Mesenteric fat pad (tissue), 1 donor: Measurements from ENCODE around the gene FANCG. TPM values are rescaled to one million over a fixed set of nuclear protein-coding genes. Genes with fewer than 3 reads are reported as not detected.
A peak's percentile ranks its signal among the peaks of the same experiment; 100 is the strongest.

Experiments
- DNase-seq: peaks from one replicate; pipeline ENCODE4 v3.0.0-alpha.2; 2020; ENCODE audit warnings: low spot score
- long read RNA-seq: library from polyadenylated mRNA; unstranded; transcript quantifications from one replicate; pipeline ENCODE4 v2.0.0, GENCODE V29; 2020
- total RNA-seq: library from RNA; stranded (reverse); fragmentation: NEBNext Ultra II Directional; extraction: Animal tissue kit (Norgen Biotek cat#: 25700); gene quantifications from one replicate; pipeline ENCODE4 v1.2.1, GENCODE V29; 2021
- donor health status: DM: yes; HTN: yes; CAD: no.

FANCG gene
- total RNA-seq, result 11.3 TPM
- long read RNA-seq, transcript FANCG-201 (14 exons, 2,631 nt), result major isoform, 14 of 39 reads
- long read RNA-seq, partial matches to known transcripts, result 4 of 39 reads
- long read RNA-seq, other reads (novel, unspliced or antisense), result 21 of 39 reads

DNA sequence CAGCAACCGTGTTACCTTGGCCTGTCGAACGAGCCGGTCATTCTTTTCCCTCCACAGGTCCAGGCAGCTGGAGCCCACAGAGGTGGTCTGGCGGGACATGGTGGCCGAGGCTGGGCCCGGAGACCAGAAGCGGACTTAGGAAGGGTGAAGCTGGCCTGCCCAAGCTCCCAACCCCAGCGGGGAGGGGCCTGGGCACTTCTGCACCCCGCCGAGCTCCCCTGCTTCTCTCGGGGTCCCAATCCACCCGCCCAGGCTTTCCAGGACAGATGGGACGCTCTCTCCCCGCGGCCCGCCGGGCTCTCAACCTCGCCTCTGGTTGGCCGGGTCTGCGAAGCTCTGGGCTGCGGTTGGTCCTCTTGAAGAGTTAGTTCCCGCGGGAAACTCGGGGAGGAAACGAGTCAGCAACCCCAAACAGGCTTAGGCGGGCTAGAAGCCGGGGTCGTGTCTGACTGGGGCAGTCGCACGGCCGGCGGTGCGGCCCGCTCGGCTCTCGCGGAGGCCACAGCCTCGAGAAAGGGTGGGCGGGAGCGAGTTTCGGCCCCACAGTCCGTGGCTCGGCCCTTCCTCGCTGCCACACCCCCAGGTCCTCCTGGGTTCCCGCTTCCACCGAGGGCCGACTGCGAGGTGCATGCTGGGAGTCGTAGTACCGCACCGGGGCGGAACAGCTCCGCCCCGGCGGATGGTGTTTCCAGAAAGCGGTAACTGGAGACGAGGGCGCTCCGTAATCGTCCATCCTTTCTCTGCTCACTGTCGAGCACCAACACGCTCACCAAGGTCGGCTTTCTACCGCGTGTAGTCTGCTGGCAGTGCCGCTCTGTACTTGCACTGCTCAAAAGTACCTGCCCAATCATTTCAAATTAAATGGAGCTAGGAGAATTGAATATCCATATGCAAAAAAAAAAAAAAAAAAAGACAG, at the start of gene FANCG:
FANCG (minus strand) TSS at position 517 of the 916 bp plus-strand sequence; CDS start at position 99, 418 bp downstream.
- peak; percentile 96 for DNase-seq

DNA sequence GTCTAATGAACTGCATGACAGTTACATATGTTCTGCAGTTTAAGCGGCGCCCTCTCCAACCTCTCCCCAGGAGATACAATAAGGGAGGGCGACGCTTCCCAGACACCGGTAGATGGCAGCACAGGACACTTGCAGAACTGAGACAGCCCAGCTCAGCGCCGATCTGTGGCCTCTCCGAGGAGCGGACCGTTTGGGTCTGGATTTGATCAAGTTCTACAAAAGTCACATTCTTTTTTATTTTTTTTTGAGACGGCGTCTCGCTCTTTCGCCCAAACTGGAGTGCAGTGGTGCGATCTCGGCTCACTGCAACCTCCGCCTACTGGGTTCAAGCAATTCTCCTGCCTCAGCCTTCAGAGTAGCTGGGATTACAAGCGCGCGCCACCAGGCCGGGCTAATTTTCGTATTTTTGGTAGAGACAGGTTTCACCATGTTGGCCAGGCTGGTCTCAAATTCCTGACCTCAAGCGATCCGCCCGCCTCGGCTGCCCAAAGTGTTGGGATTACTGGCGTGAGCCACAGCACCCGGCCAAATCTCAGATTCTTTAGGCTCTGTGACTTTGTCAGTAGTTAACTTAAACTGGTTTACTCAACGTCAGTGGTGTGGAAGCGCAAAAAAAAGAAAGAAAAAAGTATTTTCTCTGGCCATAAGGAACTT, 37.3 kb upstream of the FANCG start:
- peak; percentile 95 for DNase-seq

DNA sequence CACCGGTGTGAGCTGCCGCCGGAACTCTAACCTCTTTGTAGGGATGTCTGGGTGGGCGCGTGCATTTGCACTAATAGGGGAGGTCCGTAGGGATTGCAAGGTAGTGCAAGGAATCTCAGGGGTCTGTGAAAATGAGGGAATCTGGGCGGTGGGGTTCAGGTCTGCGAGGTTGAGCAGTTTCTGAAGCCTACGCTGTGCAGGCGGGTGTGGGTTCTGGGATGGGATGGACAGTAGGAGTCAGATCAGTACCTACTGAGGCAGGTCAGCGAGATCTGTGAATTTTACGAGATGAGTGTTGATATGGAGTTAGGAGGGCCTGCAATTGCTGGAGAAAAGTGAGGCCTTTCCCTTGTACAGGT, 36.8 kb upstream of the FANCG start:
- no peak for DNase-seq

DNA sequence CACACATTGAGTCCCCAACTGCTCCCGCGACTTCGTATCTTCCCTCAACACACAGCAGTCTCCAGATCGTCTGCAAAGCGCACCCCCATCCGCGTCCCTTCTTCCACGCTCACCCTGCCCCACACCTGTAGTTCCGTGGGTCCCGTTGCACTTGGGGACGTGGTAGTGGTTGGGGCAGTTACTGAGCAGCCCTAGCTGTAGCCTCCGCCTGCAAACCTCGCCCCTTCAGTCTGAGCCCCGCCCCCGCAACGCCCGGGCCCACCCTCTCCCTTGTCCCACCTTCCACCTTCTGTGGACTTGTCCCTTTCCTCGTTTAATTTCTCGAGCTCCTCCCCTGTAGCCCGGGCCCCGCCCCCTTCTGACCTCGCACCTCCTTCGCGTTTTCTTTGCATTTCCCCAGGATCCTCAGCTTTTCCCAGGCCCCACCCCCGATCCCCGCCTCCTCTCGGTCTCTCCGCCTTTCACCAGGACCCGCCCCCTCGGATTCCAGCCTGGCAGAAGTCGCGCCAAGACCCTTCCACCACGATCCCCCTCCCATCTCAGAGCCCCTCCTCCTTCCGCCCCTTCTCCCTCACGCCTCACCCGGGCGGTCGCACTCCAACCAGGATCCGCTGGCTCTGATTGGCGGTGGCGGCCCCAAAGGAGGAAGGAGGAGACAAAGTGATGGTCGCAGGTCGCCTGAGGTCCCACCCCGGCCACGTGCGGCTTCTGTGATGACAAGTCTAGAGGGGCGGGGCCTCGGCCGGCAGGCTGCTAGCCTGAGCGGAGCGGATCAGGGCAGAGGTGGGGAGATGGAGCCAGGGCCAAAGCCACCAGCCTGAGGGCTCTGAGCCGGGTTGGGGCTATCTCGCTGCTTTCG, 36.2 kb upstream of the FANCG start, which contains the start of gene ATOSB:
ATOSB (minus strand) TSS at position 183 of the 859 bp plus-strand sequence. CDS start 7,588 bp downstream, outside the sequence.
- peak; percentile 98 for DNase-seq

DNA sequence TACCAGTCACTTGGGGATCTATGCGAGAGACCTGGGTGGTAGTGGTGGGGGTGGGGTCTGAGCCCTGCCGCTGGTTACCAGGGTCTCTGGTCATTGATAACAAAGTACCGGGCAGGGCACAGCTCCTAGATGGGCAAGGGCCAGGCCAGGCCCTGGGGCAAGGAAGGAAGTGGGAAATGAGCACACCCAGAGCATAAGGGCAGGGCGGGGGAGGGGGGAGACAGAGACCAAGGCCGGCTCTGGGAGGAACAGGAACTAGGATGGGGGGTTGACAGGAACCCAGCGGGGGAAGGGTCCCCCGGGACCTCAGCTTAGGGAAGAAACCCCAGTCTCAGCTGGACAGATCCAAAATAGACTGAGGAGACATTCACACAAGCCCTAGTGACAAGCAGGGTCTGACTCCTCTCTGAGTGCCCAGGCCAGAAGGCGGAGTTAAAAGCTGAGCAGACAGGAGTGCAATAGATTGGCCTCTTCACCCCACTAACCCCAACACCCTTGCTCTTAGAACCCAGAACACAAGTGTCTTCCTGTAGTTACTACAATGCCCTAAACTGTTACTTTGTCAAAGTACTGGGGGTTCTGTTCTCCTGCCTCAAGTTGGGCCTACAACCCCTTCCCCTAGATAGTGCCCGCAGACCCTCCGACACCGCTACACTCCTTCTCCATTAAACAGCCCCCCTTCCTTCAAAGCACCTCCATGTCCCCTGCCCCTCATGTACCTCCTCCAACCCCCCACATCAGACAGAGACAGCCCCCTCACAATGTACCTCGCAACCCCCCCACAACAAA, 35.3 kb upstream of the FANCG start:
- no peak for DNase-seq

DNA sequence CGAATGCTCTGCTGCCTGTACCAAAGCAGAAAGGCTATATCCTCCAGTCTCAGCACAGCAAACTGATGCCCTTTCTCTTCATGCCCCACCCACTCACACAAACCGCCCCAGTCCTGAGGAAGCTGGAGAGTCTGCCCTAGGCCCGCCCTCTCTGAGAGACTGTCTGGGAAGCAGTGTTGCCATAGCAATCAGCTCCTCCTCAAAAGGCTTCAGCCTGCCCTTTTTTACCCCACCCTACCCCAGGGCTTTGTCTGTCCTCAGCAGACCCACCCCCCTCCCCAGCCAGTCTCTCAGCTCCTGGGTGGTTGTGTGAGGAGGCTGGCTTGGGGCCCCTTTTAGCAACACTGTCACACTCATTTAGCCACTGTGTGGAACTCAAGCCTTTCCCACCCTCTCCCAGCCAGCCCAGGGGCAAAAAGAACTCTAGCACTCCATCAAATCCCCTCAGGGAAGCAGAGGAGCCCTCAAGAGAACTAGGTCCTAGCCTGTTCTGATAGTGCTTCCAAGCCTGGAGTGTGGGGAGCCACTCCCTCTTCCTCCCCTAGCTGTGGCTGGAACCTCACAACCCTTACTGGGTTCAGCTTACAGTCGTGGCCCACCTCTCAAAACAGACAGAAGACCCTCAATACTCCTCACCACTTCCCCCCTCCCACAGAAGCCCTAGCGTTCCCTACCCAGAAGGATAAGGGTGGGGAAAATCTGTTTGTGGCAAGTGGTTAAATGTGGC, 34.5 kb upstream of the FANCG start:
- peak; percentile 91 for DNase-seq

DNA sequence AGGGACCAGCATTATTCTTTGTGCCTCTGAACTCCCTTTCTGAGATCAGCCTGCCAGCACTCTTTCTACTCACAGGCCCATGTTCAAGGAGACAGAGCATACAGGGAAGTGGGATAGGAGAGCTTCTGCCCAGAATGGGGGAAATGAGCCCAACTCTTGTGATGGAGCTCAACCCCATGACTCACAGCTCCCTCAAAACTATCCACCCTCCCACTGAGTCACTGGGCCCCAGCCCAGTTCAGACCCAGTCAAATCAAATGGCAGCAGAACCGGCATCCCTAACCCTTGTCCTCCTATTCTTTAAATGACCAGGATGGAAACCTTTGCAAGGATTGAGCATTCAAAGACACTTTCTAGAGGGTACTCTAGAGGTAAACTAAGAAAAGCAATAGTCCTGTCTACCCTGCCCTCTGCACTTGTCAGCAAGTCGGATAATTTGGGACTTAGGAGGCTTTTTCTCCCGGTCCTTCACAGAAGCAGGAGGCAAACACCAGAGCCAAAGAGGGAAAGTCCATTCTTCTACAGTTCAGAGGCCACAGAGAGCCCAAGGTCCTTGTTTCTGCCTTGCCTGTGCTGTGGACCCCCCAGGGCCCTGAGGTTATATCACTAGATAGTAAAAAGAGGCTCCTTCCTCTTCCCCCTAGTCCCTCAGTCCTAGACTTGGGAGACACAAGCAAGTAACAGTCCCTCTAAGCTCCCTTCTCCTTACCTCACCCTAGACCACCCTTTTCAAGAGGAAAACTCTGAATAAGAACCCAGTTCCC, 32.7 kb upstream of the FANCG start:
- peak; percentile 62 for DNase-seq

DNA sequence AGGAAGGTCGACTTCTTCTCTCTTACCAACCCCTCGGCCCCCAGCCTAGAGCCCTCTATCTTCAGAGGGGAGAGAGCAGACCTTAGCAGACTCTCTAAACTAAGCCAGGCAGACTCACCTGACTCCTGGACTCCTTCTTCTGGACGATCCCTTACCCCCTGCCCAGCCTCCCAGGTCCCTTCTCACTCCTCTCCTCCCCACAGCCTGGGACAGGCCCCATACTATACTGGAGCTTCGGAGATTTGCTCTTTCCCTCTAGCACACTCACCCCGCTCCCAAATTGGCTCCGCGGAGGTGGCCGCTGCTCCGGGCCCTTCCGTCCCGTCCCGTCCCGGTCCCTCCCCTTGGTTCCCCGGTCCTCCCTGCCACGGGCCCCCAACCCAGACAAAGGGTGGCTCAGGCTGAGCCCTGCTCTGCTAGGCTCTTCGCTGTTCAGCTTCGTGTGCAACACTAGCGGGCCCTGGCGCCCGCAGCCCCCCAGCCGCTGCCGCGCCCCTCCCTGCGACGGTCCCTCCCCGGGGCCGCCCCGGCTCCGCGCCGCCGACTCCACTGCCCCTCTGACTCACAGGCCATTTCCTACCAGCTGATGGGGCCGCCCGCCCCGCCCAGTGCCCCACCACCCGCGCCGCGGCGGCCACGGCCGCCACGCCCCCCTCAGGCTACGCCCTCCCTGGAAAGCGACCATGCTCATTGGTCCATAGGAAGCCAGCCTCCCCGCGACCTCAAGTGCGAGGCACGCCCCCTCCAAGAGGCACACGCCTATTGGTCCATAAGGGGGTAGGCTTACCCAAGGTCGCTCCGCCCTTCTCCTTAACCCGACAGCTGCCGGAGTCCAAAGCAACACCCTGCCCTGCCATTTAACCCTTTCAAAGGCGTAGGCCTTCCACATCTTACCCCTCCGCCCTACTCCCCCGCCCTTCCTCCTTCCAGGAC, 31.5 kb upstream of the FANCG start:
- DNase-seq, result peak; percentile 99

DNA sequence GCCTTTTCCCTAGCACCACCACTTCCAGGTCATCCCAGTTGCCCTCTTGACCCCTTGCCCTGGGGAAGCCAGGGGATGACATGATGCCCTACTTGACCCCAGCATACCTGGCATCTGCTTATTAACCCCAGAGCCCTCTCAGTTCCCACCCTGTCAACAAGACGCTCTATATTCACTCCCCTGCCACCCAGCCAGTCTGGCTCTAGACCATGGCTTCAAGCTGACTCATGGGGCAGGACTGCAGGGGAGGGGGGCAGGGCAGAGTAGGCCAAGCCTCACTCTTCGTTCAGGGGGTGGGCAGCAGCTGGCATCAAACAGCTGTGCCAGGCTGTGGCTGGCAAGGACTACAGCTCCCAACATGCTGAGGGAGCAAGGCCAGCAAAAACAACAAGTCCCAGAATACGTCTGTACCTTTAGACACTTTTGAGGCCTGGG, 30.6 kb upstream of the FANCG start:
- peak; percentile 81 for DNase-seq

DNA sequence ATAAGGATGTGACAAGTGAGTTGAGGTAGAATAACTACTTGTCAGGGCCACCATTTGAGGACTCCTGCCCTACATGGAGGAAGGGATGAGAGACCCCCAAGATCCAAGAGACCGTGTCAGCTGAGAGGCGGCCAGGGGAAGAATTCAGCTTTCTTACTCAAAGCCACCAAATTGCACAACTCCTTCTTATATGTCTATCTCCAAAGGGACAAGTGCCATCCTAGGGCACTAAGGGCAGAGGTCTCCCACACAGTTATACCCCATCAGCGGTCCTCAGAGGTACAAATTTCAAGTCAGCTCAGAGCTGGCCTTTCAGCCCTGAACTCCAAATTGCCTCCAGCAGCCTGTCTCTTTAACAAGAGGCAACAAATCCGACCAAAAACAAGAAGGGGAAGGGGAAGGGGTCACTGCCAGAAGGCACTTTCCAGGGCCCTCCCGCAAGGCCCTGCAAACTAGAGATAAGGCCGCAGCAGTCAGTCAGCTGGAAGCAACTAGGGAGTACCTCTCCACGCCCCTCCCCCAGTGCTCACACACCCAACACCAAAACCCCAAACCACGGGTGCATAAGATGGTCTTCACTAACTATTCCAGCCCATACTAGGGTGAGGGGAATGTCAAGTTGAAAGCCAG, 29.3 kb upstream of the FANCG start:
- DNase-seq, result peak; percentile 55

DNA sequence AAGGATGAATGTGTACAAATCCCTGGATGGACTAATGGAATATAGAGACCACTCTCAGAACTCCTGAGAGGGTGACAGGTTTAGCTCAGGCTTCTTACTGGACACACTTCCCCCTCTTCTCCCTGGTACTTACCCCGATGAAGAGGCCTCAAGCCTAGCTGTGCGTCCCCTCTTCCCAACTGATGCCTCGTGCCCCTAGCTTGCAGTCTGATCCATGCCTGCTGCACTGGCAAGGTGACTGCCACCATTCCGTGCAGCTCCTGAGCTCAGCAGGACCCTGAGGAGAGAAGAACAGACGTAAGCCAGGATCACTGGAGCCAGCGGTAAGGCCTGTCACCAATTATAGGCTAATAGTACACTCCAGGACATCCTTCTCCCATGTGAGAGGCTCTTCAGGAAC, 28.7 kb upstream of the FANCG start:
- DNase-seq, result peak; percentile 47

DNA sequence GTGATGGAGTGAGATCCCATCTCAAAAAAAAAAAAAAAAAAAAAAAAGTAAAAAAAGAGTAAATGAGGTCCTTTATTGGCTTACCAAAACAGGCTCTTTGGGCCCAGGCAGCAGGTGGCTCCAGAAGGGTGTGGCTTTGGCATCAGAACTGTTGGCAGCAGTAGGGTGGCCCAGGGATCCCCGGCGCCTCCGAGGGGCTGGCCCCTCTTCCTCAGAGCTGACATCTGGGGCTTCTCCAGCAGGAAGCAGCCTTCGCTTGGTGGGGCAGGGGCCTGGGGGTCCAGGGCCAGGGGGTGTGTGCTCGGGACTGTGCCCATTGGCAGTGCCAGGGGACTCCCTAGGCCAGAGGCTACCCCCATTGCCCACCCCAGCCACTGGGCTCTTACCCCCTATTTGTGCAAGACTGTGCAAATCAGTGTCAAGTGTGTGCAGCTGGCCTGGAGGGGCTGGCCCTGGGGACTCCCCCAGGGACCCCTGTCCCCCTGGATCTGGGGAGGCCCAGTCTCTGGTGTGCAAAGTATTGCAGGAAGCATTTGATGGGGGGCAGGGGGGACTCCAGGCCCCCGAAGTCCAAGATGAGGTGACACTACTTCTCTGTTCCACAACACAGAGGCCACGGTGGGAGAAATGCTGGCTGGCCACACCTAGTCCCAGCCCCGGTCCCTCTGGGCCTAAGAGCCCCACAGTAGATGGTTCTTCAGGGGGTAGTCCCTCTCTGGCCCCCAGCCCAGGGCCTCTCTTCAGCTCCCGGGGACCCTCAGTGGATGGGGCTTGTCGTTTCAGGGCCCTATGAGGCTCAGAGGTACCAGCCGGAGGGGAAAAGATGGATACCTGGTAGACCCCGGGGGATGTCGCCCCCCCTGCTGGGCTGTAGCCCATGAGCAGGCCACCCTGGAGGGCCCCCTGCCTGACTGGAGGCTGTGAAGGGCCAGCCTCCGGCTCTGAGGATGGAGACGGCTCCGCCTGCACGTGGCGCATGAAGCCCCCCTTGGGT, 27.9 kb upstream of the FANCG start:
- DNase-seq, result peak; percentile 86

DNA sequence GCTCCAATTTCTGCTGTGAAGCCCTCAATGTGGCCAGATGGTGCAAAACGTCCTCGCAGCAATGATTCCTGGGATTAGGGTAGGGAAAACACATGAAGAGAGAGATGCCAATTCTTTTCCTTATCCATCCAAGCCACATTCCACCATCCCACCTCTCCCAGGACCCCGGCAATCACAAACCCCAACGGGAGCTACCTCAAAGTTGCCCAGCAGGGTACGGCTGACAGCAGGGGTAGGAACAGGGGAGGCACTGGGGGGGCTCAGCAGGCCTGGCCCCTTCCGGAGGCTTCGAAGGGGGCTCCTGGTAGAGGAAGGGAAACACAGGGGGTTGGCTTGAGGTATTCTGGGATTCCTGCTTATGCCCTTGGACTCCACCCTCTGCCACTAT, 26.6 kb upstream of the FANCG start:
- DNase-seq, result no peak

DNA sequence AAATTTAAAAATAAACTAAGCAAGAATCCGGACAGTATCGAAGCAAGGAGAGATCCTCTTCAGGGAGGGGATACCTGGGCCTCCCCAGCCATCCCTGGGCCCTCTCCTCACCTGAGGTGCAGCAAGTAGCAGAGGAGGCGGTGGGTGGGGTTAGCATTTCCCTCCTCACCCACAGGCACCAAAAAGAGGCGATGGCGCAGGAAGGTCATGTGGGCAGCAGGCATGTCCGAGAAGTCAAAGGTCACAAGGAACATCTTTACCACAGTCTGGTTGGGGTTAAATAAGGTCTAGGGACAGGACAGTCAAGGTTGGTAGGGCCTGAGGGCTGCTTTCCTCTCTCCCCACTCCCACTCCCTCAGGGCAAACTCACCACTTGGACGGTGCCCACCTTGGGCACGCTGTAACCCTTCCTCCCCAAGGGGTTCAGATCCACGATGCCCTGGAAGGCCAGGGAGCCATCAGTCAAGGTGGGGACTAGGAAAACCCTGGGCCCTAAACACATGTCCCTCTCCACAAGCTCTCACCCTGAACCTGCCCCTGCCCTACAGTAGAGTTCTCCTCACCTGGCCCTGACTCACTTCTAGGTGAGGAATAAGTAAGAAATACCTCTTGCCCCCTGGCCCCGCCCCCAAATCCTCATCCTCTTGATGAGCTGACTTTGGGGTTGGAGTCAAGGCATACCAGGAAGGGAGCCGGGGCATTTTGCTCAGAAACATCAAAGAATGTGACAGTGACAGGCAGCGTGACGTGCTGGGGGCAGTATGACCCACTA, 26.0 kb upstream of the FANCG start:
- no peak for DNase-seq

DNA sequence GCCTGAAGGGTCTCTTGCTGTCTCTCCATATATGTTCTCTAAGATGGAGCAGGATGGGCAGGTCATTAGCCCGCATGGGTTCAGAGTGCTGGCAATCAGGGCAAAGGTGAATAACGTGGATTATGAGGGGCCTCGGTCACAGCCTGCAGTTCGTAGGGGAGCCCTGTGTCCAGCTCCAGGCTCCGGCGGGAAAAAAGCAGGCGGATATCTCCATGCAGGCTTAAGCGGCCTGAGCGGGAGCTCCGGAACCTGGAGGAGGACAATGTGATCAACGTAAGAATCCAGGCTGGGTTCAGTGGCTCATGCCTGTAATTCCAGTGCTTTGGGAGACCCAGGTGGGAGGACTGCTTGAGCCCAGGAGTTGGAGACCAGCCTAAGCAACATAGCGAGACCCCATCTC, 25.4 kb upstream of the FANCG start:
- DNase-seq, result no peak
